Upper lobe of left lung (tissue), 6 donors: ENCODE measurements around the gene GJA5. TPM values are rescaled to one million over a fixed set of nuclear protein-coding genes. Genes with fewer than 3 reads are reported as not detected.

ENCODE experiments used
- ATAC-seq, 2 donors: fragments of 200-7000 bp; cut with Tn5 transposase; one replicate each; pipeline ENCODE4 v1.9.1; 2022; ENCODE audit warnings: mild to moderate bottlenecking in 2 of 2, moderate library complexity in 2 of 2; ENCODE audit not compliant: low FRiP score in 2 of 2
- DNase-seq, 2 donors: peaks; one replicate each; pipeline ENCODE4 v3.0.0-alpha.2; 2019 to 2020
- H3K27ac ChIP-seq, 4 donors: fragments of 200-600 bp; sonication (generic); one replicate each; pipeline ENCODE4 v1.5.1; 2016 to 2019
- H3K27me3 ChIP-seq, 4 donors: fragments of 200-600 bp; sonication (generic); one replicate each; pipeline ENCODE4 v1.5.1; 2017 to 2019
- H3K36me3 ChIP-seq, 4 donors: fragments of 200-600 bp; sonication (generic); one replicate each; pipeline ENCODE4 v1.5.1; 2016 to 2019
- H3K4me1 ChIP-seq, 4 donors: fragments of 200-600 bp; sonication (generic); one replicate each; pipeline ENCODE4 v1.5.1; 2018 to 2019
- H3K4me3 ChIP-seq, 4 donors: fragments of 200-600 bp; sonication (generic); one replicate each; pipeline ENCODE4 v1.5.1; 2017 to 2019; ENCODE audit warnings: mild to moderate bottlenecking in 2 of 4, moderate library complexity in 1 of 4
- H3K9me3 ChIP-seq, 4 donors: fragments of 200-600 bp; sonication (generic); one replicate each; pipeline ENCODE4 v1.5.1; 2018 to 2019
- CTCF ChIP-seq, 6 experiments: fragments of 450-650 bp in 4 of 6; fragments of 200-600 bp in 2 of 6; sonication (generic) in 2 of 6; IDR thresholded peaks; one replicate each; pipeline ENCODE4 v1.5.1; 2016 to 2019; ENCODE audit warnings: antibody characterized with exemption in 6 of 6
- EP300 ChIP-seq, 4 donors: sonication (generic); formaldehyde crosslinking; IDR thresholded peaks; one replicate each; pipeline ENCODE4 v1.5.1; 2017; ENCODE audit warnings: antibody characterized with exemption in 4 of 4, control low read depth in 2 of 4
- POLR2A ChIP-seq, 4 donors: fragments of 450-650 bp; IDR thresholded peaks; one replicate each; pipeline ENCODE4 v1.5.1; 2016 to 2017; ENCODE audit warnings: antibody characterized with exemption in 4 of 4, mild to moderate bottlenecking in 2 of 4
- POLR2AphosphoS5 ChIP-seq, 2 donors: sonication (generic); formaldehyde crosslinking; IDR thresholded peaks; one replicate each; pipeline ENCODE4 v1.5.1; 2017; ENCODE audit warnings: antibody characterized with exemption in 2 of 2
- WGBS, 2 donors: methylation state at CpG; one replicate each; pipeline ENCODE4 v1.1.5; 2017 to 2018; 5-methylcytosine and 5-hydroxymethylcytosine counted together
- total RNA-seq, 6 donors: library from RNA; depleted of rRNA in 4 of 6; stranded (reverse); fragments of >200 nt in 4 of 6; gene quantifications; one replicate each; pipeline versions ENCODE4 v1.1.0 to v1.2.1, GENCODE V29; 2016 to 2021
- donor health status: DM: no; HTN: no; CAD: no; lungs with moderate emphysema.
- donor health status: DM: no; HTN: yes; CAD: no; lungs with severe emphysema.

GJA5 gene
- total RNA-seq, 6 donors from 2014 or later: 6.3 to 83.5 (median 38.2) TPM

GRCh38 chr1:147747966-147748365, 12.4 kb downstream of the GJA5 start:
- Histone ChIP-seq H3K4me3 (no peak overlapping the region), H3K4me1 (peaks cover 3 to 8% (median 6%) of the 10 kb centered on the region in 4 donors), H3K36me3 (no peaks in the 10 kb centered on the region), H3K27ac (no peak overlapping the region), H3K27me3 (no peaks in the 10 kb centered on the region), H3K9me3 (no peaks in the 10 kb centered on the region)
- ATAC-seq: no peak
- no peak for TF ChIP-seq POLR2AphosphoS5 (IDR thresholded peaks at IDR 0.05)
- TF ChIP-seq CTCF (IDR thresholded peaks at IDR 0.05): no peak
- no peak for TF ChIP-seq POLR2A (IDR thresholded peaks at IDR 0.05)
- TF ChIP-seq EP300 (IDR thresholded peaks at IDR 0.05): no peak
- DNase-seq: no peak

- no peak overlapping the region for H3K4me3 ChIP-seq
- no peaks in the 10 kb centered on the region for H3K27me3 ChIP-seq
- H3K9me3 ChIP-seq: no peaks in the 10 kb centered on the region
- H3K36me3 ChIP-seq: no peaks in the 10 kb centered on the region
- WGBS, 2 donors: 73 to 81% methylated on average over 4 of the region's 4 CpGs
- H3K4me1 ChIP-seq: no peaks in the 10 kb centered on the region
- TF ChIP-seq CTCF (IDR thresholded peaks at IDR 0.05) (no peak), POLR2A (IDR thresholded peaks at IDR 0.05) (no peak), POLR2AphosphoS5 (IDR thresholded peaks at IDR 0.05) (no peak), EP300 (IDR thresholded peaks at IDR 0.05) (no peak)
- ATAC-seq (no peak), DNase-seq (no peak)
- H3K27ac ChIP-seq: no peak overlapping the region
Measured at GRCh38 chr1:147745271-147745670, 15.1 kb downstream of the GJA5 start.

GRCh38 chr1:147741065-147741464, 19.3 kb downstream of the GJA5 start:
- TF ChIP-seq CTCF (IDR thresholded peaks at IDR 0.05) (no peak), EP300 (IDR thresholded peaks at IDR 0.05) (no peak), POLR2AphosphoS5 (IDR thresholded peaks at IDR 0.05) (no peak)
- WGBS, 2 donors: 90 to 92% methylated on average over 1 of the region's 1 CpG
- no peak for DNase-seq

DNA sequence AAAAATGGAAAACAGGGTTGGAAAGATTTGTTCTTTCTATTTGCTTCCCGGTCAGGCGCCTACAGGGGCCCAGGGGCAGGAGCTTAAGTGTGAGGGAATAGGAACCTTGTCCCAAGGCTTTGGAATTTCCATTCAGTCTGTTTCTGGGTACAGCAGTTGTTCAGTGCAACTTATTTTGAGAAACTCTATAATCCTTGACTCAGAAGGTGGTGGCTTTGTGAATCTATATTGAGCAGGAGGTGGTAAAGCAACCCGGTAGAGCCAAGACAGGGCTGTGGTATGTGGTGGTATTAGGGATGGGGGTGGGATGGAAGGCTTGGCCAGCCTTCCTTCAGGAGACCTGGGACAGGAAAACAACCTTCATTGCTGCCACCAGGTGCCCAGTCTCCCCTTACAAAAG, 20.0 kb downstream of the GJA5 start:
- no peaks in the 10 kb centered on the region for H3K9me3 ChIP-seq
- WGBS, 2 donors: 90 to 99% methylated on average over 3 of the region's 3 CpGs
- no peaks in the 10 kb centered on the region for H3K27me3 ChIP-seq
- H3K4me1 ChIP-seq: peaks cover 0 to 16% (median 7%) of the 10 kb centered on the region in 4 donors
- DNase-seq: no peak
- no peak for ATAC-seq
- no peak overlapping the region for H3K27ac ChIP-seq
- H3K4me3 ChIP-seq: no peak overlapping the region
- no peaks in the 10 kb centered on the region for H3K36me3 ChIP-seq
- TF ChIP-seq POLR2AphosphoS5 (IDR thresholded peaks at IDR 0.05) (no peak), POLR2A (IDR thresholded peaks at IDR 0.05) (no peak)

More at GRCh38 chr1:147741065-147741464, 19.3 kb downstream of the GJA5 start:
- ATAC-seq: no peak
- no peaks in the 10 kb centered on the region for H3K27me3 ChIP-seq
- no peak overlapping the region for H3K27ac ChIP-seq
- H3K4me1 ChIP-seq: peaks cover 0 to 13% (median 5%) of the 10 kb centered on the region in 4 donors
- H3K4me3 ChIP-seq: no peak overlapping the region
- no peaks in the 10 kb centered on the region for H3K36me3 ChIP-seq
- H3K9me3 ChIP-seq: no peaks in the 10 kb centered on the region

GRCh38 chr1:147738739-147739476, 21.5 kb downstream of the GJA5 start:
- Histone ChIP-seq H3K27me3 (no peaks in the 10 kb centered on the region), H3K36me3 (no peaks in the 10 kb centered on the region), H3K27ac (no peak overlapping the region), H3K4me1 (peaks cover 0 to 26% (median 10%) of the 10 kb centered on the region in 4 donors), H3K9me3 (no peaks in the 10 kb centered on the region), H3K4me3 (no peak overlapping the region)
- DNase-seq: no peak
- no peak for TF ChIP-seq POLR2A (IDR thresholded peaks at IDR 0.05)
- TF ChIP-seq POLR2AphosphoS5 (IDR thresholded peaks at IDR 0.05): no peak
- TF ChIP-seq CTCF (IDR thresholded peaks at IDR 0.05): no peak
- no peak for TF ChIP-seq EP300 (IDR thresholded peaks at IDR 0.05)
- WGBS, 2 donors: 86 to 88% methylated on average over 6 of the region's 6 CpGs
- no peak for ATAC-seq
